ENCODE measurements around the gene CCDC9B. TPM values are rescaled to one million over a fixed set of nuclear protein-coding genes. Genes with fewer than 3 reads are reported as not detected.

CCDC9B gene
- polyA plus RNA-seq (2013) = 0.15 and 0.31 TPM in 2 replicates

- peak within 1 kb of the TSS; percentile 8 for H2BK120ac ChIP-seq (ENCODE audit: insufficient read depth, low read length, poor library complexity)
- H4K91ac ChIP-seq (ENCODE audit: low read depth, low read length) = peak within 1 kb of the TSS; percentile 9
- H2AK5ac ChIP-seq (ENCODE audit: low read length) = peak within 1 kb of the TSS; percentile 22
- no peaks in the 10 kb centered on the region for H3K9me3 ChIP-seq (ENCODE audit: insufficient read depth, low read depth, low read length)
- H3K18ac ChIP-seq (ENCODE audit: low read length) = no peak within 1 kb of the TSS
- H3K79me1 ChIP-seq (ENCODE audit: low read length) = peaks cover 5% of the 10 kb centered on the region
- H3K9ac ChIP-seq (ENCODE audit: low read length) = no peak within 1 kb of the TSS
- peak within 1 kb of the TSS; percentile 19 for H2BK12ac ChIP-seq (ENCODE audit: low read length)
- H4K8ac ChIP-seq (ENCODE audit: low read depth, low read length) = peak within 1 kb of the TSS; percentile 19
- peak within 1 kb of the TSS; percentile 29 for H3K14ac ChIP-seq (ENCODE audit: low read length)
- no peak within 1 kb of the TSS for H2BK5ac ChIP-seq (ENCODE audit: low read depth, low read length, poor library complexity)
- peak in 1 of 2 donors; percentile 31 for DNase-seq
- H3K23ac ChIP-seq (ENCODE audit: low read length) = no peak within 1 kb of the TSS
- H3K4me2 ChIP-seq (ENCODE audit: low read length) = no peak within 1 kb of the TSS
- no peaks in the 10 kb centered on the region for H3K27me3 ChIP-seq (ENCODE audit: insufficient read depth, low read length)
- H3K36me3 ChIP-seq (ENCODE audit: control insufficient read depth in 1 of 2, insufficient read depth in 2 of 2, low read length in 2 of 2) = no peaks in the 10 kb centered on the region
- no peak within 1 kb of the TSS for H4K12ac ChIP-seq (ENCODE audit: low read depth, low read length)
- no peak within 1 kb of the TSS for H3K4me3 ChIP-seq (ENCODE audit: low read depth, low read length)
- H2AFZ ChIP-seq (ENCODE audit: insufficient read depth, low read length, poor library complexity) = no peak within 1 kb of the TSS
- H3K79me2 ChIP-seq (ENCODE audit: control insufficient read depth, insufficient read depth, low read length, poor library complexity) = no peaks in the 10 kb centered on the region
- H3K4me1 ChIP-seq (ENCODE audit: control insufficient read depth in 1 of 2, insufficient read depth in 2 of 2, low read length in 2 of 2) = peaks cover 8 to 9% of the 10 kb centered on the region in 2 experiments
- no CpG with 5 or more reads among the region's 17 CpGs for WGBS (ENCODE audit: extremely low coverage, insufficient coverage, insufficient read length)
- H3K27ac ChIP-seq (ENCODE audit: low read depth, low read length) = no peak within 1 kb of the TSS
- no peak within 1 kb of the TSS for H3K4ac ChIP-seq (ENCODE audit: low read depth, low read length)
Measured at GRCh38 chr15:40340740-40341400, at the start of gene CCDC9B. CCDC9B (minus strand) TSS chr15:40340939; CDS start chr15:40340819, 120 bp downstream.

- no peak overlapping the region for H3K23ac ChIP-seq (ENCODE audit: low read length)
- H2BK120ac ChIP-seq (ENCODE audit: insufficient read depth, low read length, poor library complexity) = no peak overlapping the region
- H3K4me1 ChIP-seq (ENCODE audit: control insufficient read depth in 1 of 2, insufficient read depth in 2 of 2, low read length in 2 of 2) = no peaks in the 10 kb centered on the region
- no peak for DNase-seq
- H3K9ac ChIP-seq (ENCODE audit: low read length) = no peak overlapping the region
- H3K27ac ChIP-seq (ENCODE audit: low read depth, low read length) = no peak overlapping the region
- H2AFZ ChIP-seq (ENCODE audit: insufficient read depth, low read length, poor library complexity) = no peak overlapping the region
- H4K12ac ChIP-seq (ENCODE audit: low read depth, low read length) = no peak overlapping the region
- no peak overlapping the region for H3K4me3 ChIP-seq (ENCODE audit: low read depth, low read length)
- no peaks in the 10 kb centered on the region for H3K79me2 ChIP-seq (ENCODE audit: control insufficient read depth, insufficient read depth, low read length, poor library complexity)
- H2BK5ac ChIP-seq (ENCODE audit: low read depth, low read length, poor library complexity) = no peak overlapping the region
- H4K91ac ChIP-seq (ENCODE audit: low read depth, low read length) = no peak overlapping the region
- H3K18ac ChIP-seq (ENCODE audit: low read length) = no peak overlapping the region
- H3K9me3 ChIP-seq (ENCODE audit: insufficient read depth, low read depth, low read length) = peaks cover 2% of the 10 kb centered on the region
- no peak overlapping the region for H2BK12ac ChIP-seq (ENCODE audit: low read length)
- no peaks in the 10 kb centered on the region for H3K79me1 ChIP-seq (ENCODE audit: low read length)
- H3K14ac ChIP-seq (ENCODE audit: low read length) = no peak overlapping the region
- H3K4me2 ChIP-seq (ENCODE audit: low read length) = no peak overlapping the region
- H4K8ac ChIP-seq (ENCODE audit: low read depth, low read length) = no peak overlapping the region
- no peak overlapping the region for H3K4ac ChIP-seq (ENCODE audit: low read depth, low read length)
- no CpG with 5 or more reads among the region's 2 CpGs for WGBS (ENCODE audit: extremely low coverage, insufficient coverage, insufficient read length)
- H3K36me3 ChIP-seq (ENCODE audit: control insufficient read depth in 1 of 2, insufficient read depth in 2 of 2, low read length in 2 of 2) = peaks cover 39 to 48% of the 10 kb centered on the region in 2 experiments
- H2AK5ac ChIP-seq (ENCODE audit: low read length) = no peak overlapping the region
- H3K27me3 ChIP-seq (ENCODE audit: insufficient read depth, low read length) = no peaks in the 10 kb centered on the region
Measured at GRCh38 chr15:40389824-40390595, 49.3 kb upstream of the CCDC9B start.

GRCh38 chr15:40388941-40389823 is 48.4 kb upstream of the CCDC9B start:
- no peak overlapping the region for H3K4ac ChIP-seq (ENCODE audit: low read depth, low read length)
- no peak overlapping the region for H2BK120ac ChIP-seq (ENCODE audit: insufficient read depth, low read length, poor library complexity)
- H3K4me3 ChIP-seq (ENCODE audit: low read depth, low read length) = no peak overlapping the region
- no peak overlapping the region for H2AFZ ChIP-seq (ENCODE audit: insufficient read depth, low read length, poor library complexity)
- H4K12ac ChIP-seq (ENCODE audit: low read depth, low read length) = no peak overlapping the region
- no peak overlapping the region for H4K8ac ChIP-seq (ENCODE audit: low read depth, low read length)
- no peak overlapping the region for H2BK12ac ChIP-seq (ENCODE audit: low read length)
- no CpG with 5 or more reads among the region's 13 CpGs for WGBS (ENCODE audit: extremely low coverage, insufficient coverage, insufficient read length)
- DNase-seq = peak; percentile 93 to 99
- peaks cover 33 to 47% of the 10 kb centered on the region in 2 experiments for H3K36me3 ChIP-seq (ENCODE audit: control insufficient read depth in 1 of 2, insufficient read depth in 2 of 2, low read length in 2 of 2)
- H3K18ac ChIP-seq (ENCODE audit: low read length) = no peak overlapping the region
- no peak overlapping the region for H2BK5ac ChIP-seq (ENCODE audit: low read depth, low read length, poor library complexity)
- no peak overlapping the region for H2AK5ac ChIP-seq (ENCODE audit: low read length)
- no peak overlapping the region for H3K23ac ChIP-seq (ENCODE audit: low read length)
- no peaks in the 10 kb centered on the region for H3K79me2 ChIP-seq (ENCODE audit: control insufficient read depth, insufficient read depth, low read length, poor library complexity)
- H3K9me3 ChIP-seq (ENCODE audit: insufficient read depth, low read depth, low read length) = peaks cover 2% of the 10 kb centered on the region
- no peak overlapping the region for H3K14ac ChIP-seq (ENCODE audit: low read length)
- no peak overlapping the region for H3K27ac ChIP-seq (ENCODE audit: low read depth, low read length)
- H3K27me3 ChIP-seq (ENCODE audit: insufficient read depth, low read length) = no peaks in the 10 kb centered on the region
- no peaks in the 10 kb centered on the region for H3K79me1 ChIP-seq (ENCODE audit: low read length)
- no peaks in the 10 kb centered on the region for H3K4me1 ChIP-seq (ENCODE audit: control insufficient read depth in 1 of 2, insufficient read depth in 2 of 2, low read length in 2 of 2)
- H4K91ac ChIP-seq (ENCODE audit: low read depth, low read length) = no peak overlapping the region
- no peak overlapping the region for H3K4me2 ChIP-seq (ENCODE audit: low read length)
- H3K9ac ChIP-seq (ENCODE audit: low read length) = no peak overlapping the region

GRCh38 chr15:40386480-40386879 is 45.7 kb upstream of the CCDC9B start:
- Histone ChIP-seq H2AFZ (ENCODE audit: insufficient read depth, low read length, poor library complexity) (no peak overlapping the region), H3K4ac (ENCODE audit: low read depth, low read length) (no peak overlapping the region), H3K79me1 (ENCODE audit: low read length) (peaks cover 6% of the 10 kb centered on the region), H3K27ac (ENCODE audit: low read depth, low read length) (no peak overlapping the region), H4K8ac (ENCODE audit: low read depth, low read length) (no peak overlapping the region), H3K36me3 (ENCODE audit: control insufficient read depth in 1 of 2, insufficient read depth in 2 of 2, low read length in 2 of 2) (peaks cover 25 to 36% of the 10 kb centered on the region in 2 experiments), H3K27me3 (ENCODE audit: insufficient read depth, low read length) (no peaks in the 10 kb centered on the region), H4K12ac (ENCODE audit: low read depth, low read length) (no peak overlapping the region), H3K23ac (ENCODE audit: low read length) (no peak overlapping the region), H3K79me2 (ENCODE audit: control insufficient read depth, insufficient read depth, low read length, poor library complexity) (peaks cover 5% of the 10 kb centered on the region), H2BK5ac (ENCODE audit: low read depth, low read length, poor library complexity) (no peak overlapping the region), H3K4me2 (ENCODE audit: low read length) (no peak overlapping the region), H3K18ac (ENCODE audit: low read length) (no peak overlapping the region), H3K9me3 (ENCODE audit: insufficient read depth, low read depth, low read length) (peaks cover 2% of the 10 kb centered on the region), H3K4me1 (ENCODE audit: control insufficient read depth in 1 of 2, insufficient read depth in 2 of 2, low read length in 2 of 2) (peaks cover 0 to 5% of the 10 kb centered on the region in 2 experiments), H2BK120ac (ENCODE audit: insufficient read depth, low read length, poor library complexity) (no peak overlapping the region), H3K9ac (ENCODE audit: low read length) (no peak overlapping the region), H4K91ac (ENCODE audit: low read depth, low read length) (no peak overlapping the region), H3K4me3 (ENCODE audit: low read depth, low read length) (no peak overlapping the region), H3K14ac (ENCODE audit: low read length) (no peak overlapping the region), H2BK12ac (ENCODE audit: low read length) (no peak overlapping the region), H2AK5ac (ENCODE audit: low read length) (no peak overlapping the region)
- DNase-seq = no peak
- WGBS (ENCODE audit: extremely low coverage, insufficient coverage, insufficient read length) = no CpG with 5 or more reads among the region's 3 CpGs

Data from trophoblast cell (in vitro differentiated cells and primary cell).